CMK (cell line): ENCODE measurements around the gene OR56A5.
"Not testable (repeated sequence)": the region's sequence is repeated elsewhere in the genome, so short reads cannot be mapped to it uniquely, and the experiment has no call there.

ENCODE experiments used
- DNase-seq: peaks from one replicate; pipeline ENCODE4 v3.0.0-alpha.2; 2010; ENCODE audit warnings: low read depth

OR56A5 gene

GRCh38 chr11:5968394-5968793 is at the start of gene OR56A5:
Gene OR56A5, minus strand, starts transcription at chr11:5968494. Its CDS starts 0 bp downstream, at chr11:5968494.
- DNase-seq = no peak

- DNase-seq = no peak
Observed at GRCh38 chr11:6013042-6013441, 44.7 kb upstream of the OR56A5 start.

- no peak for DNase-seq
Observed at GRCh38 chr11:6012035-6012668, 43.9 kb upstream of the OR56A5 start.

DNA sequence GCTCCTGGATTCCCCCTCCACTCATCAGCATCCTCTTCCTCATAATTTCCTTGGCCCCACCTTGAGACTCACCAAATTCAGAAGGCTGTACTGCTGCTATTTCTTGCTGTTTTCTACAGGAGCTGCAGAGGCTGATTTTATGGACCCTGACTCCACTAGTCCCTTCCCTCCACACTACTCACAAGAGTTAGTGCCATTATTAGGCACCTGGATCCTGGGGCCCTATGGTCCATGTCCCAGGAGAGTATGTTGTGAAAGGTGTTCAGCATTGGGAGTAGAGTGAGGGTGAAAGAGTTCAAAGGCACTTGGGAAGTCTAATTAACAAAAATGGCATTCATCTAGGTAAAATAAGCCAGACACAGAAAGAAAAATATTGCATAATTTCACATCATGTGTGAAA is 38.6 kb upstream of the OR56A5 start, which contains the start of gene OR56A4:
Gene OR56A4, minus strand, starts transcription at position 101 of the 400 bp plus-strand sequence. CDS start 3,954 bp downstream, outside the sequence.
- DNase-seq = no peak

GRCh38 chr11:6006395-6006794 is 38.1 kb upstream of the OR56A5 start:
- DNase-seq = no peak

DNA sequence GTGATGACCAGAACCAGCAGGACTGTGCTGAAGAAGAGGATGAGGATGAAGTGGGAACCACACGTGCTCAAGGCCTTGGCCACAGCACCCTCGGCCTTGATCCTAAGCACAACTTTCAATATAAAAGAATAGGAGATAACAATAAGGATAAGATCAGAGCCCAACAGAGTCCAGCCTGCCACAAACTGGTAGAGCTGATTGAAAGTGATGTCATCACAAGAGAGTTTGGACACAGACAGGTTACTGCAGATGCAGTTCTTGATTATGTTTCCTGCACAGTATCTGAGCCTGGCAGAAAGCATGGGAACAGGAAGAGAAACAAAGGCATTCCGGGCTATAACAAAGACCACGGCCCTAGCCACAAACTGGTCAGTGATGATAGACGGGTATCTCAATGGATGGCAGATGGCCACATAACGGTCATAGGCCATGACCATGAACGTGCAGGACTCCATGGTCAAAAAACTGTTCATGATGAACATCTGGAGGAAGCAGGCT is 34.0 kb upstream of the OR56A5 start:
- DNase-seq = no peak

DNA sequence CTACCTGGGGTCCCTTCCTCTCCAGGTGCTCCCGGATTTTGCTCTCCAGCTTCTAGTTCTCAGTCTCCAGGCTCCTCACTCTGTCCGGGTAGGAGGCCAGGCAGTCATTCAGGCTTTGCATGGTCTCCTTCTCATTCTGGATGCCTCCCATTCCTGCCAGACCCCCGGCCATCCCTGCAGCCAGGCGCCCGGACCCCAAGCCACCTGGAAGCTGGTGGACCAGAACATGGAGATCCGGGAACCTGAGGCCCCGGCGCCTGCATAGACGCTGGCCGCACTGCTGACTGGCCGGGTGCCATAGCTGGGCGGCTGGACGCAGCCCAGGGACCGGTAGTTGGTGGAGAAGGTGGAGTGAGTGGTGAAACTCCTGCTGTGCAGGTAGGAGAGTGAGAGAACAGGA is 26.5 kb upstream of the OR56A5 start:
- no peak for DNase-seq

GRCh38 chr11:5992604-5993251 is 24.4 kb upstream of the OR56A5 start:
- peak; percentile 5 for DNase-seq

DNA sequence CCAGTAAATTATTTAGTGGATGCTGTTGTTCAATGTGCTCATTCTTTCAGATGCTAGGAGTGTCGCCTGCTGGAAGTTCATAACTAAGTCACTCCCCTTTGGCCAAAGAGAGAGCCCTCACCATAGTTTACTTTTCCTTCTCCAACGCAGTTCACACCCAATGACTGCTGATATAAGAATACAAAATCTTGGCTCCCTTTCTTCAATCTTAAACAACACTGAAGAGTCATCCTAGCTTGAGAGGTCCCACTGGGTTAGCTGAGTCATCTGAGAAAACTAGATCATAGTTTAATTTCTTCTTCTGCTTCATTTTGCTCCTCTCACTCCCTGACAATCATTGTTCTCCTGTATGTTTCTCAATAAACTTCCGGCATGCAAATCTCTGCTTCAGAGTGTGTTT is 23.9 kb upstream of the OR56A5 start:
- DNase-seq = no peak

DNA sequence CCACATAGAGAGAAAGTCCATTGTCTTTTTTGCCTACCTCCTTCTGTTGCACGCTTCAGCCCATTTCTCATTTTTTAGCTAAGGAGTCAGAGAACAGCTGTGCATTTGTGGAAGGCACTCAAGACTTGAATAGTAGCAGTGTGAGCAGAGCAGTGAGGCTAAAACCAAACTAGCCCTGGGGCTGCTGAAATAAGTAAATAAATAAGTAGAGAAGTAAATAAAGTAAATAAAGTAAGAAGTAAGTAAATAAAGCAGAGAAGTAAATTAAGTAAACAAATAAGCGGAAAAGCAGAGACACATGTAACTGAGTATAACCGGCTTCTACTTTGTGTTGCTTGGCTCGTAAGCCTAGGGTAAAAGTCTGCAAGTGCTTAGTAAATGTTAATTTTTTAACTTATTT is 20.9 kb upstream of the OR56A5 start:
- DNase-seq = no peak

DNA sequence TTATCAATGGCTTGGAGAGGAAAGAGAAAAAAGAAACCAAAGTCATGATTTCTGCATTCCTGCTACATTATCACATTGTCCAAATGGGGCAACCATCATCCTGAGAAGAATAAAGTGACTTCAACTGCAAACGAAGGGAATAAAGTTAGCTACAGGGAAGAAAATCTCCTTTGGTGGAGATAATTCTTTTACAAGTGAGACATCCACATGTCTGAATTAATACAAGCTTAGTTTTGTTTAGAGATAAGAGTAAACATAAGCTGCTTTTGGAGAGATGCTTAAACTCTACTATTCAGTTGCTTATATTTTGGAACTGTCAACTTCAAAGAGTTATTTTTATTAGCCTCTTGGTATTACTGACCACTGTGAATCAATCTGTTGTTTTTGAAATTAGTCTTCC is 18.6 kb upstream of the OR56A5 start, which contains the start of gene OR52L1:
Gene OR52L1, minus strand, starts transcription at position 101 of the 400 bp plus-strand sequence. Its CDS starts 55 bp downstream, at position 46.
- DNase-seq = no peak

GRCh38 chr11:5983443-5983842 is 15.1 kb upstream of the OR56A5 start:
- DNase-seq = no peak

- no peak for DNase-seq
Observed at GRCh38 chr11:5973530-5973929, 5.2 kb upstream of the OR56A5 start.

DNA sequence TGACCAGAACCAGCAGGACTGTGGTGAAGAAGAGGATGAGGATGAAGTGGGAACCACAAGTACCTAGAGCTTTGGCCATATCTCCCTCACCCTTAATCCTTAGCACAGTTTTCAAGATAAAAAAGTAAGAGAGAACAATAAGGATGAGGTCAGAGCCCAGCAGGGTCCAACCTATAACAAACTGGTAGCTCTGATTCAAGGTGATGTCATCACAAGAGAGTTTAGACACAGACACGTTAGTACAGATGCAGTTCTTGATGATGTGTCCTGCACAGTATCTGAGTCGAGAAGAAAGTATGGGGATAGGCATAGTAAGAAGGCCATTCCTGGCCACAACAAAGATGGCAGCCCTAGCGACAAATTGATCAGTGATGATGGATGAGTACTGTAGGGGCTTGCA is 586 bp downstream of the OR56A5 start:
- no peak for DNase-seq

- no peak for DNase-seq
Observed at GRCh38 chr11:5966958-5967357, 1.3 kb downstream of the OR56A5 start.

- DNase-seq = not testable (repeated sequence)
Observed at GRCh38 chr11:5960704-5961320, 7.5 kb downstream of the OR56A5 start.

DNA sequence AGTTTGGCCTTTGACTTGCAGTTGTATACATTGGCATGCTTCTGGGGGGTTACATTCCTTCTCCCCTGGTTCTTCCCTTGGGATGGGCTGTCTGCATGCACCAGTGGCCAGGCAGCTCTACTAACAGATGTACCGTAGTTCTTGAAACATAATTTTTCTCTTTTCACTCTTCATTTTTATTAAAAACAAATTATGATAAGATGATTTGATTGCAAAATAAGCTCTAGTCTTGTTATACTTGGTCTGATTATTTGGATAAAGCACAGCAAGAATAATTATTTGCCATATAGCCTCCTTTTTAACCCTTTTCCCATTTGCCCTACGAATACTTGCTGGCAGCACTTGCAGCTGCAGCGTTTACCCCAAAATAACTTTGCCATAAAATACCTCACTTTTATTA is 12.7 kb downstream of the OR56A5 start:
- no peak for DNase-seq

DNA sequence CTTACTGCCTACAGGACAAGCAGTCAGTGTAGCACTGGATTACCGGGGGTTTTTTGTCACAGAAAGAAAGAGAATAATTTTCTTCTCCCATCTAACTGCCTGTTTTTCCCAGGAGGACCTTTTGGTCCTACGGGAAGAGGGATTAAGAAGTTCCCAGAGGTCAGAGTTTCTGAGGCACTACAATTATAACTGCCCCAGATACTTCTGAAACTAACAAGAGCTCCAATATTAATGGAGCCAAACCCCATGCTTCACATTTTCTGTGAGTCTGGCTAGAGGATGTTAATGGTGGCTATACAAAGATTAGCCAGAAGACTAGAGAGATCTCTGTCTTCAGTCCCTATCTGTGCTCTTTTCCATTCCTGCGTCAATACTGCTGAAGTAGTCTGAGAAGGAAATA is 26.3 kb downstream of the OR56A5 start, which contains the start of gene OR56A3:
Gene OR56A3, plus strand, starts transcription at position 301 of the 400 bp plus-strand sequence. CDS start 5,096 bp downstream, outside the sequence.
- no peak for DNase-seq

DNA sequence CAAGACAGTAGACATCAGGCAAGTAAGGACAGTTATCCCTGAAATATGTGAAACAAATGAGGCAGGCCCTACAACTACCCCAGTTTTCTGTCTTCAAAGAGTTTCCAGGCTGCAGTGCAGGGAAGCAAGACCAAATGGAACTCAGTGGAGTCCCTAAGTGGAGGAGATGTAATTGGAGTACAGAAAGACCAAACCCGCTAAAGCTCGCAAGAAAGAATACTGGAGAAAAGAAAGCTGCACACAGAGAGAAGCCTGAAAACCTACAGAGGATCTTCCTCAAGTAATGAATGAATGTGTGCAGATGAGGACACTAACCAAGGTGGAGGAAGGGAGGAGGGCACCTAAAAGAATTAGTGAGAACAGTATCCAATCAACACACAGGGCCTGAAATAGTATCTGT is 27.5 kb downstream of the OR56A5 start:
- no peak for DNase-seq

- DNase-seq = no peak
Observed at GRCh38 chr11:5938603-5938965, 29.7 kb downstream of the OR56A5 start.

- DNase-seq = no peak
Observed at GRCh38 chr11:5937868-5938602, 30.3 kb downstream of the OR56A5 start.

GRCh38 chr11:5933116-5933515 is 35.2 kb downstream of the OR56A5 start:
- no peak for DNase-seq
